Psoas muscle (tissue), 8 donors: ENCODE data around the gene MAMSTR. TPM values are rescaled to one million over a fixed set of nuclear protein-coding genes. Genes with fewer than 3 reads are reported as not detected.
A peak's percentile ranks its signal among the peaks of the same experiment; 100 is the strongest.

Source experiments
- ATAC-seq, 4 donors: fragments of 200-7000 bp; cut with Tn5 transposase; one replicate each; pipeline ENCODE4 v1.9.1; 2020; ENCODE audit warnings: moderate library complexity in 3 of 4, mild to moderate bottlenecking in 2 of 4
- DNase-seq, 2 donors: peaks; one replicate each; pipeline ENCODE4 v3.0.0-alpha.2; 2020
- H3K27ac ChIP-seq: fragments of 200-600 bp; one replicate; pipeline ENCODE4 v1.8.0; 2022
- H3K27me3 ChIP-seq, 3 donors: fragments of 200-600 bp in 1 of 3; one replicate each; pipeline versions ENCODE4 v1.6.1 to v1.8.0; 2013 to 2022; ENCODE audit warnings: low read length in 2 of 3, mild to moderate bottlenecking in 2 of 3, moderate library complexity in 1 of 3; ENCODE audit not compliant: insufficient read depth in 3 of 3
- H3K36me3 ChIP-seq, 2 donors: fragments of 200-600 bp in 1 of 2; one replicate each; pipeline versions ENCODE4 v1.6.1 to v1.8.0; 2013 to 2022; ENCODE audit warnings: low read depth in 1 of 2, mild to moderate bottlenecking in 1 of 2, moderate library complexity in 1 of 2; ENCODE audit not compliant: insufficient read depth in 1 of 2
- H3K4me1 ChIP-seq: fragments of 200-600 bp; one replicate; pipeline ENCODE4 v1.8.0; 2022
- H3K4me3 ChIP-seq: fragments of 200-600 bp; one replicate; pipeline ENCODE4 v1.8.0; 2022; ENCODE audit warnings: mild to moderate bottlenecking
- H3K9me3 ChIP-seq: fragments of 200-600 bp; one replicate; pipeline ENCODE4 v1.8.0; 2022
- CTCF ChIP-seq: fragments of 200-600 bp; IDR thresholded peaks from one replicate; pipeline ENCODE4 v1.8.0; 2022; ENCODE audit warnings: antibody characterized with exemption
- WGBS, 3 donors: extraction: QIAGEN DNeasy Blood & Tissue Kit; methylation state at CpG; one replicate each; pipeline versions ENCODE4 v1.1.6 to v1.1.7; 2013; 5-methylcytosine and 5-hydroxymethylcytosine counted together
- intact Hi-C, 2 donors: fragments of 100-400 bp; cut with DNase I; formaldehyde crosslinking; loops; one replicate each; pipeline versions ENCODE4 v1.11.0 to v1.14.2; 2022
- polyA plus RNA-seq, 3 donors: library from polyadenylated mRNA; stranded (reverse); fragments of 200-250 nt; gene quantifications; one replicate each; pipeline ENCODE4 v1.2.3, GENCODE V29; 2013
- total RNA-seq, 4 donors: library from RNA; stranded (reverse); fragmentation: NEBNext Ultra II Directional in 2 of 4; extraction: Animal tissue kit (Norgen Biotek cat#: 25700) in 2 of 4; gene quantifications; one replicate each; pipeline versions ENCODE4 v1.2.1 to v1.2.4, GENCODE V29; 2021 to 2023
- donor health status: healthy with polysubstance abuse.
- donor health status: DM: no; HTN: no; CAD: no; lungs with moderate emphysema.
- donor health status: Bipolar disorder and iron deficiency.
- donor health status: healthy.
- donor health status: DM: yes; HTN: yes; CAD: no.
- donor health status: DM: no; HTN: no; CAD: no.
- donor health status: DM: no; HTN: no; CAD: no.
- donor health status: DM: yes; HTN: yes; CAD: no.

MAMSTR gene
- total and polyA plus RNA-seq, 7 donors = 3.1 to 50.9 (median 10.5) TPM

- TF ChIP-seq CTCF = no peak
- Histone ChIP-seq H3K4me1 (no peaks in the 10 kb centered on the region), H3K4me3 (no peak overlapping the region), H3K27me3 (no peaks in the 10 kb centered on the region), H3K27ac (no peak overlapping the region), H3K36me3 (peaks cover 0 to 6% of the 10 kb centered on the region in 2 donors), H3K9me3 (no peaks in the 10 kb centered on the region)
- WGBS, 3 donors = 89 to 91% (median 90%) methylated on average over 4 of the region's 4 CpGs
- intact Hi-C loops = no loop called here
- ATAC-seq (no peak), DNase-seq (no peak)
Observed at GRCh38 chr19:48731452-48731851, 11.9 kb upstream of the MAMSTR start.

- ATAC-seq (no peak), DNase-seq (no peak)
- no peaks in the 10 kb centered on the region for H3K27me3 ChIP-seq
- intact Hi-C loops = no loop called here
- TF ChIP-seq CTCF = no peak
- no peak overlapping the region for H3K4me3 ChIP-seq
- H3K27ac ChIP-seq = no peak overlapping the region
- no peaks in the 10 kb centered on the region for H3K9me3 ChIP-seq
- H3K4me1 ChIP-seq = peaks cover 5% of the 10 kb centered on the region
- no peaks in the 10 kb centered on the region for H3K36me3 ChIP-seq
- WGBS, 3 donors = 72 to 82% (median 76%) methylated on average over 72 to 77 of the region's 77 CpGs
Observed at GRCh38 chr19:48728911-48729664, 9.6 kb upstream of the MAMSTR start.

GRCh38 chr19:48726556-48726955, 7.0 kb upstream of the MAMSTR start:
- WGBS, 3 donors = 60 to 87% (median 80%) methylated on average over 2 of the region's 2 CpGs
- H3K9me3 ChIP-seq = no peaks in the 10 kb centered on the region
- H3K4me3 ChIP-seq = no peak overlapping the region
- peaks cover 5% of the 10 kb centered on the region for H3K4me1 ChIP-seq
- no peak for TF ChIP-seq CTCF
- no peaks in the 10 kb centered on the region for H3K36me3 ChIP-seq
- H3K27me3 ChIP-seq = no peaks in the 10 kb centered on the region
- DNase-seq = no peak
- peak overlapping the region; percentile 70 for H3K27ac ChIP-seq
- ATAC-seq = no peak
- intact Hi-C loops = no loop called here

- Histone ChIP-seq H3K27ac (peak overlapping the region; percentile 70), H3K9me3 (no peaks in the 10 kb centered on the region), H3K4me3 (no peak overlapping the region), H3K36me3 (no peaks in the 10 kb centered on the region), H3K27me3 (no peaks in the 10 kb centered on the region), H3K4me1 (peaks cover 5% of the 10 kb centered on the region)
- ATAC-seq (peak in 2 of 4 donors; percentile 27 to 28), DNase-seq (peak in 1 of 2 donors; percentile 65)
- no peak for TF ChIP-seq CTCF
- 40 to 46% (median 41%) methylated on average over 11 of the region's 11 CpGs for WGBS, 3 donors
- intact Hi-C loops = no loop called here
Observed at GRCh38 chr19:48724796-48725753, 5.5 kb upstream of the MAMSTR start.
